Breast epithelium (tissue), 3 donors: ENCODE data around the gene SERINC2.

Source experiments
- POLR2AphosphoS5 ChIP-seq, 3 donors: sonication (generic); formaldehyde crosslinking; IDR thresholded peaks; one replicate each; pipeline ENCODE4 v1.6.1; 2017; ENCODE audit warnings: antibody characterized with exemption in 3 of 3
- TF ChIP-seq, protein P1 (sequence below), 3 donors: fragments of 450-650 bp; IDR thresholded peaks; one replicate each; pipeline ENCODE4 v1.5.1; 2016 to 2017; ENCODE audit warnings: antibody characterized with exemption in 3 of 3, mild to moderate bottlenecking in 3 of 3, moderate library complexity in 3 of 3

- TF ChIP-seq POLR2AphosphoS5 (IDR thresholded peaks at IDR 0.05) = peak in 1 of 3 donors; percentile 10
- TF ChIP-seq, protein P1, sequence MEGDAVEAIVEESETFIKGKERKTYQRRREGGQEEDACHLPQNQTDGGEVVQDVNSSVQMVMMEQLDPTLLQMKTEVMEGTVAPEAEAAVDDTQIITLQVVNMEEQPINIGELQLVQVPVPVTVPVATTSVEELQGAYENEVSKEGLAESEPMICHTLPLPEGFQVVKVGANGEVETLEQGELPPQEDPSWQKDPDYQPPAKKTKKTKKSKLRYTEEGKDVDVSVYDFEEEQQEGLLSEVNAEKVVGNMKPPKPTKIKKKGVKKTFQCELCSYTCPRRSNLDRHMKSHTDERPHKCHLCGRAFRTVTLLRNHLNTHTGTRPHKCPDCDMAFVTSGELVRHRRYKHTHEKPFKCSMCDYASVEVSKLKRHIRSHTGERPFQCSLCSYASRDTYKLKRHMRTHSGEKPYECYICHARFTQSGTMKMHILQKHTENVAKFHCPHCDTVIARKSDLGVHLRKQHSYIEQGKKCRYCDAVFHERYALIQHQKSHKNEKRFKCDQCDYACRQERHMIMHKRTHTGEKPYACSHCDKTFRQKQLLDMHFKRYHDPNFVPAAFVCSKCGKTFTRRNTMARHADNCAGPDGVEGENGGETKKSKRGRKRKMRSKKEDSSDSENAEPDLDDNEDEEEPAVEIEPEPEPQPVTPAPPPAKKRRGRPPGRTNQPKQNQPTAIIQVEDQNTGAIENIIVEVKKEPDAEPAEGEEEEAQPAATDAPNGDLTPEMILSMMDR (IDR thresholded peaks at IDR 0.05) = no peak
Observed at GRCh38 chr1:31380181-31380580, 32.8 kb upstream of the SERINC2 start.
